Esophagus squamous epithelium (tissue), 5 donors: ENCODE results near the gene RADIL. TPM values are rescaled to one million over a fixed set of nuclear protein-coding genes. Genes with fewer than 3 reads are reported as not detected.

Experiments used
- DNase-seq: peaks from one replicate; lab custom pipeline; 2025; lab: John Stamatoyannopoulos, UW
- H3K27ac ChIP-seq, 4 donors: fragments of 200-600 bp; sonication (generic); one replicate each; pipeline ENCODE4 v1.5.1; 2016 to 2019; ENCODE audit warnings: mild to moderate bottlenecking in 1 of 4
- H3K27me3 ChIP-seq, 4 donors: fragments of 200-600 bp; sonication (generic); 1 replicate in 3 of 4; 2 replicates in 1 of 4; pipeline versions ENCODE4 v1.5.1 to v1.6.0; 2017 to 2021; ENCODE audit warnings: antibody characterized with exemption in 1 of 4
- H3K36me3 ChIP-seq, 3 donors: fragments of 200-600 bp; sonication (generic); one replicate each; pipeline ENCODE4 v1.5.1; 2016 to 2019
- H3K4me1 ChIP-seq, 3 donors: fragments of 200-600 bp; sonication (generic); one replicate each; pipeline ENCODE4 v1.5.1; 2017 to 2019
- H3K4me3 ChIP-seq, 4 donors: fragments of 200-600 bp; sonication (generic); 1 replicate in 3 of 4; 2 replicates in 1 of 4; pipeline ENCODE4 v1.5.1; 2016 to 2019; ENCODE audit warnings: mild to moderate bottlenecking in 2 of 4, moderate library complexity in 1 of 4
- H3K9me3 ChIP-seq, 3 donors: fragments of 200-600 bp; sonication (generic); one replicate each; pipeline ENCODE4 v1.5.1; 2016 to 2019
- POLR2A ChIP-seq, 4 donors: fragments of 450-650 bp; IDR thresholded peaks; one replicate each; pipeline ENCODE4 v1.6.1; 2017; ENCODE audit warnings: antibody characterized with exemption in 4 of 4, mild to moderate bottlenecking in 4 of 4, moderate library complexity in 3 of 4
- WGBS, 2 donors: methylation state at CpG; one replicate each; pipeline ENCODE4 v1.1.5; 2018; 5-methylcytosine and 5-hydroxymethylcytosine counted together
- intact Hi-C: fragments of 100-400 bp; cut with DNase I; formaldehyde crosslinking; loops from one replicate; pipeline ENCODE4 v1.15.0; 2022
- total RNA-seq, 4 donors: library from RNA; depleted of rRNA; stranded (reverse); fragments of >200 nt; gene quantifications; one replicate each; pipeline ENCODE4 v1.1.0, GENCODE V29; 2016
- TF ChIP-seq, protein P1 (sequence below), 6 experiments: fragments of 450-650 bp in 4 of 6; fragments of 200-600 bp in 2 of 6; sonication (generic) in 2 of 6; IDR thresholded peaks; one replicate each; pipeline ENCODE4 v1.5.1; 2016 to 2019; ENCODE audit warnings: antibody characterized with exemption in 6 of 6, mild to moderate bottlenecking in 4 of 6, moderate library complexity in 4 of 6
- donor health status: DM: yes; HTN: yes; CAD: no.

Gene RADIL
- total RNA-seq, 4 donors from 2014 or later: 0.35 to 3.1 (median 1.8) TPM; not detected in 1

DNA sequence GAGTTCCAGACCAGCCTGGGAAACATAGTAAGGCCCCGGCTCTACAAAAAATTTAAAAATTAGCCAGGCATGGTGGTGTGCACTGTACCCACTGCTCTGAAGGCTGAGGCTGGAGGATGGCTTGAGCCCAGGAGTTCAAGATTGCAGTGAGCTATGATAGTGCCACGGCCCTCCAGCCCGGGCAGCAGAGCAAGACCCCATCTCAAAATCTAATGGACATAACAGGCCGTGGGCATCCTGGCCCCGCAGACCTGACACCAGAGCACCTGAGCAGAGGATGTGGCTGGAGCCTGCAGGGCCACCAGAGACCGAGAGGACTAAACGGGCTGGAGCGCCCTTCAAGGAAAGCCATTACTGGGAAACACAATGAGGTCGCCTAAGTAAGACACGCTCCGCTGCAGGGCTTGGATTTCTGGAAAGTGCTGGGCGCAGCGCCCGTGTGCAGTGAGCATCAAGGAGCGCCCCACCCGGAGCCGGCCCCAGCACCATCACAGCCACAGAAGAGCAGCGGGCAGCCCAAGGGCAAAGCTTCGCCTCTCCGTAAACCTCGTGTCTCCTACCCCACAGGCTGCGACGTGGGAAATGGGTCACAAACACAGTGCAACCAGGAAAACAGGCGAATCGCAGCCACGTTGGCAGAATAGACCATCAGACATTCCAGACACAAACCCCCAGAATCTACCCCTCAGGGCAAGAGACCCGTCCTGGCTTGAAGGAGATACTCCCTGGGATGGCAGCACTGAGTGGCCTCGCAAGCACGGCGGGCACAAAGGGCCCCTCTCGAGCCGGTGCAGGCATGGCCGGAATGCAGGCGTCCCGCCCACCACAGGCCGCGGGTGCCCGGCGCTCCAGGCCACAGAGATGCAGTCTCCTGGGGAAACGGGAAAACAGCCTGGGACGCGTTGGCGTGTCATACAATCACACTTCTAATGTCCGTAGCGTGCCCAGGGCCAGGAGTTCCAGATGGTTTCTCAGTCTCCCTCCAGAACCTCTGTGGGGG, 4.9 kb downstream of the RADIL start:
- Histone ChIP-seq H3K9me3 (no peaks in the 10 kb centered on the region), H3K4me3 (no peak overlapping the region), H3K27ac (no peak overlapping the region), H3K27me3 (peaks cover 0 to 30% (median 0%) of the 10 kb centered on the region in 4 donors), H3K4me1 (peaks cover 0 to 24% (median 11%) of the 10 kb centered on the region in 3 donors), H3K36me3 (peaks cover 0 to 8% (median 0%) of the 10 kb centered on the region in 3 donors)
- intact Hi-C loops: no loop called here
- TF ChIP-seq POLR2A (IDR thresholded peaks at IDR 0.05): no peak
- TF ChIP-seq, protein P1, sequence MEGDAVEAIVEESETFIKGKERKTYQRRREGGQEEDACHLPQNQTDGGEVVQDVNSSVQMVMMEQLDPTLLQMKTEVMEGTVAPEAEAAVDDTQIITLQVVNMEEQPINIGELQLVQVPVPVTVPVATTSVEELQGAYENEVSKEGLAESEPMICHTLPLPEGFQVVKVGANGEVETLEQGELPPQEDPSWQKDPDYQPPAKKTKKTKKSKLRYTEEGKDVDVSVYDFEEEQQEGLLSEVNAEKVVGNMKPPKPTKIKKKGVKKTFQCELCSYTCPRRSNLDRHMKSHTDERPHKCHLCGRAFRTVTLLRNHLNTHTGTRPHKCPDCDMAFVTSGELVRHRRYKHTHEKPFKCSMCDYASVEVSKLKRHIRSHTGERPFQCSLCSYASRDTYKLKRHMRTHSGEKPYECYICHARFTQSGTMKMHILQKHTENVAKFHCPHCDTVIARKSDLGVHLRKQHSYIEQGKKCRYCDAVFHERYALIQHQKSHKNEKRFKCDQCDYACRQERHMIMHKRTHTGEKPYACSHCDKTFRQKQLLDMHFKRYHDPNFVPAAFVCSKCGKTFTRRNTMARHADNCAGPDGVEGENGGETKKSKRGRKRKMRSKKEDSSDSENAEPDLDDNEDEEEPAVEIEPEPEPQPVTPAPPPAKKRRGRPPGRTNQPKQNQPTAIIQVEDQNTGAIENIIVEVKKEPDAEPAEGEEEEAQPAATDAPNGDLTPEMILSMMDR (IDR thresholded peaks at IDR 0.05): no peak
- no peak for DNase-seq
- whole genome bisulfite sequencing, 2 donors: 70 to 85% methylated on average over 5 to 11 of the region's 45 CpGs

DNA sequence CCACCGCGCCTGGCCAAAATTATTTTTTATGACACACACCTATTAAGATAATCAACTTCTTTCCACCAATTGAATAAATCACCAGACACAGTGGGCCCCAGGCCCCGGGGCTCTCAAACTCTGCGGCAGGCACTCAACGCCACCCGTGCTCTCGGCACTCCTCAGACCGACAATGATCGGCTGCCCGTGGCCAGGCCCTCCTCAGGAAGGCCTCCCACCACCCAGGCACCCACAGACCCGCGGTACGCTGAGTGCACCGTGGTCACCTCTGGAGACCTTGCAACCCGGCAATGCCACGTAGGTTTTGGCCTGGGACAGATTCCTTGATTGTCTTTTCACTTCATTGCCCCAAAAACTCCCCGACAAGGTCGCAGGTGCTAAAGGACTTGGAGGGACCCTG, 6.9 kb downstream of the RADIL start:
- peaks cover 0 to 4% (median 0%) of the 10 kb centered on the region in 3 donors for H3K4me1 ChIP-seq
- no peak overlapping the region for H3K4me3 ChIP-seq
- peaks cover 0 to 8% (median 0%) of the 10 kb centered on the region in 3 donors for H3K36me3 ChIP-seq
- H3K27ac ChIP-seq: no peak overlapping the region
- intact Hi-C loops: no loop called here
- WGBS, 2 donors: 93 to 96% methylated on average over 15 to 18 of the region's 18 CpGs
- H3K27me3 ChIP-seq: peaks cover 0 to 16% (median 0%) of the 10 kb centered on the region in 4 donors
- DNase-seq: no peak
- TF ChIP-seq, protein P1 (IDR thresholded peaks at IDR 0.05): no peak
- TF ChIP-seq POLR2A (IDR thresholded peaks at IDR 0.05): no peak
- H3K9me3 ChIP-seq: no peaks in the 10 kb centered on the region

DNA sequence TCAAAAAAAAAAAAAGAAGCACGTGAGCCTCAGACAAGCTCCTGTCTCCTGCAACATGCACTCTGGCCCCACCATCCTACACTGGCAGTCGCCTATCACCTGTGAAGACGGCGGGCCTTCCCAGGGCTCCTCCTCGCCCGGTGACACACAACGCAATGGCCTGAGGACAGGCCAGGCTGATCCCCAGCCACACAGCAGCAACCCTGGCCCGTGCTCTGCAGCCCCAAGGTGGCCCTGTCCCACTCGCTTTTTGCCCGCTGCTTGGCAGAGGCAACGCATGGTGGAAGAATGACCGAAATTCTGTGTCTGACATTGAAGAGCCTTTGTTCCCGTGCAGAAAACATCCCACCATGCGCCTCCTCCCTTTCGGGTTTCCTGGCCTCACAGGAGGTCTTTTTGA, 8.1 kb downstream of the RADIL start:
- WGBS, 2 donors: 92 to 95% methylated on average over 6 to 14 of the region's 15 CpGs
- Histone ChIP-seq H3K9me3 (no peaks in the 10 kb centered on the region), H3K36me3 (peaks cover 0 to 8% (median 0%) of the 10 kb centered on the region in 3 donors), H3K4me1 (peaks cover 0 to under 1% (median 0%) of the 10 kb centered on the region in 3 donors), H3K27me3 (peaks cover 0 to 11% (median 0%) of the 10 kb centered on the region in 4 donors), H3K4me3 (no peak overlapping the region), H3K27ac (no peak overlapping the region)
- TF ChIP-seq, protein P1 (IDR thresholded peaks at IDR 0.05): no peak
- TF ChIP-seq POLR2A (IDR thresholded peaks at IDR 0.05): no peak
- no peak for DNase-seq
- intact Hi-C loops: no loop called here

DNA sequence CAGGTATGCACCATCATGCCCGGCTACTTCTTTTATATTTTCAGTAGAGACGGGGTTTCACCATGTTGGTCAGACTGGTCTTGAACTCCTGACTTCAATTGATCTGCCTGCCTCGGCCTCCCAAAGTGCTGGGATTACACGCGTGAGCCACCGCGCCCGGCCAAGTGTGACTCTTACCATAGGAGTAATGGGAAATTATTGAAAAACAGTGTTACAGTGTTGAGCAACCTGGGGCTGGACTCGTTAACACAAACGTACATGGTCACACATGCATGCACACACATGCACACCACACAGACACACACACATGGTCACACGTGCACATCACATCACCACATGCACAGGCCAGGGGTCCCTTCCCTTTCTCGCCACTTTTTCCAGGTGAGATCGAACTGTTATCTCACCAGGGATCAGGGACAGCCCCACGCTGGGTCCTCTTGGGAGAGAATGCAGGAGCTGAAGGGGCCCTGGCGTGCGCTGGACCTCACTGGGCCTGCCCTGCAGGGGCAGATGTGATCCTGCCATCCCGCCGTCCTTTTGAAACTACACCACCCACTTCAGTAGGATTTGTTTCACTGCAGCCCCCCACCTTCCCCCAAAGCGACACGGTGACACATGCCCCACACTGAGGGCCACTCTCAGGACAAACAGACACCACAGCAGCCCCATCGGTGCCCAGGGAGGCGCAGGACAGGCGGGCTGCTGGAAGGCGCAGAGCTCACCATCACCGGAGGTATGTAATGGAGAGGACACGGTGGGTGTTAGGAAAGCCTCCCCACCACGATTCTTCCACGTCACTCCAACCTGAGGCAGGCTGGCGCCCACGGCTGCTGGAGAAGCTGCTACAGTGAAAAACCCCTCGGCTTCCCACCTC, 10.2 kb downstream of the RADIL start:
- 69 to 76% methylated on average over 12 to 23 of the region's 31 CpGs for WGBS, 2 donors
- Histone ChIP-seq H3K9me3 (no peaks in the 10 kb centered on the region), H3K4me3 (no peak overlapping the region), H3K27me3 (peaks cover 0 to 10% (median 0%) of the 10 kb centered on the region in 4 donors), H3K4me1 (no peaks in the 10 kb centered on the region), H3K36me3 (peaks cover 0 to 8% (median 0%) of the 10 kb centered on the region in 3 donors), H3K27ac (no peak overlapping the region)
- intact Hi-C loops: no loop called here
- TF ChIP-seq POLR2A (IDR thresholded peaks at IDR 0.05): no peak
- TF ChIP-seq, protein P1 (IDR thresholded peaks at IDR 0.05): no peak
- DNase-seq: no peak
